Brain pericyte (primary cell): Measurements from ENCODE around the gene HECTD4.
"Not testable (repeated sequence)": the region's sequence is repeated elsewhere in the genome, so short reads cannot be mapped to it uniquely, and the experiment has no call there.

Source experiments
- DNase-seq: peaks from one replicate; pipeline ENCODE4 v3.0.0-alpha.2; 2012; ENCODE audit warnings: low read depth, low spot score

HECTD4 gene

GRCh38 chr12:112121780-112122565 is 260.3 kb downstream of the HECTD4 start:
- no peak for DNase-seq

GRCh38 chr12:112117685-112118084 is 264.5 kb downstream of the HECTD4 start:
- DNase-seq = no peak

GRCh38 chr12:112116232-112117060 is 265.8 kb downstream of the HECTD4 start:
- DNase-seq = no peak

DNA sequence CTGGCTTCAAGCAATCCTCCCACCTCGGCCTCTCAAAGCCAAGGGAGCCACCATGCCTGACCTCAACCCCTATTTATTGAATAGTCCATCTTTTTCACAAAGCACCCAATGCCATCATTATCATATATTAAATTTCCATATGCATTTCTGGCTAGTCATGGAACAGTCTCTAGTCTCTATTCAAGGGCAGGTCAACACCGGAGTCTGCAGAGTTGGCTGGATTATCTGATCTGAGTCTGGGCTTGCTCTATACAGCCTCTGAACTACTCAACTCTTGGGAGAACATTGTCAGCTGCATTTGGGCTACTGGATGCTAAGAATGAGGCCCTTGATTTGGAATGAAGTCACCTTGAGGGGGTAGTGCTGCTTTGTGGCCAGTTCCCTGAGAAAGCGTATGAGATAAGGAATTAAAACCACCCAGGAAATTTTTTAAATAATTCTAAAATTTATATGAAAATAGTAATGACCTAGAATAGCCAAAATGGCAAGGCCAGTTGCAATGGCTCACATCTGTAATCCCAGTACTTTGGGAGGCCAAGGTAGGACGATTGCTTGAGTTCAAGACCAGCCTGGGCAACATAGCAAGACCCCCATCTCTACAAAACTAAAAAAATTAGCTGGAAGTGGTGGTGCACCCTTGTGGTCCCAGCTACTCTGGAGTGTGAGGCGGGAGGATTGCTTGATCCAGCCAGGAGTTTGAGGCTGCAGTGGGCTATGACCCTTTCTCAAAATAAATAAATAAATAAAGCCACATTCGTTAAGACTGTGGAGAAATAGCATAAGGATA is 266.8 kb downstream of the HECTD4 start:
- DNase-seq = no peak

GRCh38 chr12:112112409-112113133 is 269.7 kb downstream of the HECTD4 start:
- no peak for DNase-seq

DNA sequence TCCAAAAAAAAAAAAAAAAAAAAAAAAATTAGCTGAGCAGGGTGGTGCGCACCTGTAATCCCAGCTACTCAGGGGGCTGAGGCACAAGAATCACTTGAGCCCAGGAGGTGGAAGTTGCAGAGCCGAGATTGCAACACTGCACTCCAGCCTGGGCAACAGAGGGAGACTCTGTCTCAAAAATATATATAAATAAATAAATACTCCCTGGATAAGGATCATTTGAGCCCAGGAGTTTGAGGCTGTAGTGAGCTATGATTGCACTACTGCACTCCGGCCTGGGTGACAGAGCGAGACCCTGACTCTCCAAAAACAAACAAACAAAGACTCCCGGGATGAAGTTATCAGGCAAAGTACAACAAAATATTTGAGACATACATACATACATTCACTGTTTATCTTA is 270.3 kb downstream of the HECTD4 start:
- DNase-seq = no peak

- DNase-seq = not testable (repeated sequence)
Measured at GRCh38 chr12:112110787-112111662, 271.2 kb downstream of the HECTD4 start.
